ENCODE measurements around the gene MASP2.

DNA sequence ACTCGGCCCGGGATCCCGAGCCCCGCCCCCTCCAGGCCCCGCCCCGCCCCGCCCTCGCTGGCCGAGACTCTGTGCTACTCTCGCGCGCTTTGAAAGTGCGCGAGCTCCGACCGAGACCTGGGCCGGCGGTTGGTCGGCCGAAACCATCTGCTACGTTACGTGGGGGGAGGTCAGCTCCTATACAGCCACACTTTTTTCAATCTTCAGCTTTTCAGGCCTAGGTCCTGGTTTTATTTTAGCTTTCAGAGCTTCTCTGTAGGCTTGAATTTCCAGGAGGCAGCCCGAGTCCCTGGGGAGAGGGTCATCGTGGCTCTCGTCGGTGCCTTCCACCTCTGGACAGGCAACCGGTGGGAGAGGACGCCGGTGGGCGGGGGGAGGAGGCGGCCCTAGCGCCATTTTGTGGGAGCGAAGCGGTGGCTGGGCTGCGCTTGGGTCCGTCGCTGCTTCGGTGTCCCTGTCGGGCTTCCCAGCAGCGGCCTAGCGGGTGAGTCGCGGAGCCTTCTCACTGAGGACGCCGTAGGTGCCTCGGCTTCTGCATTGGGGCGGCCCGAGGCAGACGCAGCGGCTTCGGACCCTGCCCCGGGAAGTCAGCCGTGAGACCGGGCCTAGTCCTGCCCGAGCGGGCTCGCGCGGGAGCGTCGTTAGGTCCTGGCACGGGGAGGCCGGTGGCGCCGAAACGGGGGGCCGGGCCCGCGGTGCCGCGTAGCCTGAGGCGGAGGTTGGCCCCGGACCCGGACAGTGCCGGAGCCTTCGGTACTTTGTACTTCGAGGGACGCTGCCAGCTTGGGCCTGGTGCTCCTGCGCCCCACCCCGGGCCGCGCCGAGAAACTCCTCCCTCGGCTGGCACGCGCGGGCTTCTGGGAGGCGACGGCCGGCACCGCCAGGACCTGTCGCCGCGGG is 34.5 kb downstream of the MASP2 start, which contains the start of gene TARDBP:
- TF ChIP-seq, protein P1, sequence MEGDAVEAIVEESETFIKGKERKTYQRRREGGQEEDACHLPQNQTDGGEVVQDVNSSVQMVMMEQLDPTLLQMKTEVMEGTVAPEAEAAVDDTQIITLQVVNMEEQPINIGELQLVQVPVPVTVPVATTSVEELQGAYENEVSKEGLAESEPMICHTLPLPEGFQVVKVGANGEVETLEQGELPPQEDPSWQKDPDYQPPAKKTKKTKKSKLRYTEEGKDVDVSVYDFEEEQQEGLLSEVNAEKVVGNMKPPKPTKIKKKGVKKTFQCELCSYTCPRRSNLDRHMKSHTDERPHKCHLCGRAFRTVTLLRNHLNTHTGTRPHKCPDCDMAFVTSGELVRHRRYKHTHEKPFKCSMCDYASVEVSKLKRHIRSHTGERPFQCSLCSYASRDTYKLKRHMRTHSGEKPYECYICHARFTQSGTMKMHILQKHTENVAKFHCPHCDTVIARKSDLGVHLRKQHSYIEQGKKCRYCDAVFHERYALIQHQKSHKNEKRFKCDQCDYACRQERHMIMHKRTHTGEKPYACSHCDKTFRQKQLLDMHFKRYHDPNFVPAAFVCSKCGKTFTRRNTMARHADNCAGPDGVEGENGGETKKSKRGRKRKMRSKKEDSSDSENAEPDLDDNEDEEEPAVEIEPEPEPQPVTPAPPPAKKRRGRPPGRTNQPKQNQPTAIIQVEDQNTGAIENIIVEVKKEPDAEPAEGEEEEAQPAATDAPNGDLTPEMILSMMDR (IDR thresholded peaks at IDR 0.05; ENCODE audit: low read depth, low read length): no peak
- peak; percentile 86 for TF ChIP-seq POLR2A (IDR thresholded peaks at IDR 0.05; ENCODE audit: extremely low read depth, insufficient read length)
